GM19395 (cell line): Measurements from ENCODE around the gene PRKCB.

Experiments used
- ATAC-seq: cut with Tn5 transposase; IDR thresholded peaks from one replicate; pipeline ENCODE4 v1.9.1; 2021; ENCODE audit warnings: mild to moderate bottlenecking, moderate library complexity; ENCODE audit not compliant: unreplicated experiment

PRKCB gene

GRCh38 chr16:24118126-24118821 is 282.5 kb downstream of the PRKCB start:
- no peak for ATAC-seq

GRCh38 chr16:24119807-24120206 is 284.0 kb downstream of the PRKCB start:
- ATAC-seq: no peak

- no peak for ATAC-seq
These were observed 287.5 kb downstream of the PRKCB start for GRCh38 chr16:24123275-24123674.

GRCh38 chr16:24124291-24124690 is 288.5 kb downstream of the PRKCB start:
- ATAC-seq: no peak

- no peak for ATAC-seq
These were observed 289.4 kb downstream of the PRKCB start for GRCh38 chr16:24125214-24125613.

- no peak for ATAC-seq
These were observed 293.7 kb downstream of the PRKCB start for GRCh38 chr16:24129412-24129918.

- ATAC-seq: no peak
These were observed 294.8 kb downstream of the PRKCB start for GRCh38 chr16:24130494-24131085.

GRCh38 chr16:24131294-24131693 is 295.5 kb downstream of the PRKCB start:
- no peak for ATAC-seq

- no peak for ATAC-seq
These were observed 296.4 kb downstream of the PRKCB start for GRCh38 chr16:24132048-24132796.

- ATAC-seq: no peak
These were observed 297.0 kb downstream of the PRKCB start for GRCh38 chr16:24132797-24133155.

GRCh38 chr16:24135624-24136565 is 300.1 kb downstream of the PRKCB start:
- no peak for ATAC-seq

GRCh38 chr16:24138024-24138423 is 302.2 kb downstream of the PRKCB start:
- ATAC-seq: no peak

GRCh38 chr16:24138575-24138974 is 302.8 kb downstream of the PRKCB start:
- ATAC-seq: no peak

- no peak for ATAC-seq
These were observed 303.5 kb downstream of the PRKCB start for GRCh38 chr16:24139282-24139681.

GRCh38 chr16:24140730-24141129 is 304.9 kb downstream of the PRKCB start:
- ATAC-seq: no peak

- ATAC-seq: no peak
These were observed 305.7 kb downstream of the PRKCB start for GRCh38 chr16:24141466-24141865.

GRCh38 chr16:24141917-24142316 is 306.1 kb downstream of the PRKCB start:
- ATAC-seq: no peak

- ATAC-seq: no peak
These were observed 310.1 kb downstream of the PRKCB start for GRCh38 chr16:24145927-24146326.

- no peak for ATAC-seq
These were observed 310.7 kb downstream of the PRKCB start for GRCh38 chr16:24146518-24146917.

GRCh38 chr16:24149102-24149501 is 313.3 kb downstream of the PRKCB start:
- no peak for ATAC-seq

GRCh38 chr16:24150282-24150681 is 314.5 kb downstream of the PRKCB start:
- ATAC-seq: no peak
